ENCODE measurements around the gene MMP2.

Gene MMP2

DNA sequence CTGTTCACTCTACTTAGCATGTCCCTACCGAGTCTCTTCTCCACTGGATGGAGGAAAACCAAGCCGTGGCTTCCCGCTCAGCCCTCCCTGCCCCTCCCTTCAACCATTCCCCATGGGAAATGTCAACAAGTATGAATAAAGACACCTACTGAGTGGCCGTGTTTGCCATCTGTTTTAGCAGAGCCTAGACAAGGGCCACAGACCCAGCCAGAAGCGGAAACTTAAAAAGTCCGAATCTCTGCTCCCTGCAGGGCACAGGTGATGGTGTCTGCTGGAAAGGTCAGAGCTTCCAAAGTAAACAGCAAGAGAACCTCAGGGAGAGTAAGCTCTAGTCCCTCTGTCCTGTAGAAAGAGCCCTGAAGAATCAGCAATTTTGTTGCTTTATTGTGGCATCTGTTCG, 27.1 kb downstream of the MMP2 start:
- TF ChIP-seq POLR2A (IDR thresholded peaks at IDR 0.05; ENCODE audit: low read depth, low read length): no peak
- FAIRE-seq (no peak), DNase-seq (ENCODE audit: insufficient read length, low spot score) (no peak)

DNA sequence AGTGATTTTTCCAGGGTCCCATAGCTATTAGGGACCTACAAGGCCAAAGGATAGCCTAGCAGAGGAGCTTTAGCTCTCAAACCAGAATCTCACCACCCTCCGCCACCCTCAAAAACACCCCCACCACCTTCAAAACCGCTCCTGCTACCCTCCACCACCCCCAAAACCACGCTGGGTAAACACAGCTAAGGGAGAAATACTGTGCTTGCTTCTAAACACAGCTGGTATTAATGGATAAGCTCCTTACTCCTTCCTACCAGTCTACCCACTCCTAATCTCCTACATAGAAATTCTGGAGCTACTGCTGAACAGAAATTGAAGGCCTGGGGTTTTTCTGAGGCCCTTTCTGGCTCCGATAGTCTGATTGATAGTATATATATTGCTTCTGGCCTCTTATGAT, 27.7 kb downstream of the MMP2 start:
- no peak for TF ChIP-seq POLR2A (IDR thresholded peaks at IDR 0.05; ENCODE audit: low read depth, low read length)
- DNase-seq (ENCODE audit: insufficient read length, low spot score) (no peak), FAIRE-seq (no peak)

DNA sequence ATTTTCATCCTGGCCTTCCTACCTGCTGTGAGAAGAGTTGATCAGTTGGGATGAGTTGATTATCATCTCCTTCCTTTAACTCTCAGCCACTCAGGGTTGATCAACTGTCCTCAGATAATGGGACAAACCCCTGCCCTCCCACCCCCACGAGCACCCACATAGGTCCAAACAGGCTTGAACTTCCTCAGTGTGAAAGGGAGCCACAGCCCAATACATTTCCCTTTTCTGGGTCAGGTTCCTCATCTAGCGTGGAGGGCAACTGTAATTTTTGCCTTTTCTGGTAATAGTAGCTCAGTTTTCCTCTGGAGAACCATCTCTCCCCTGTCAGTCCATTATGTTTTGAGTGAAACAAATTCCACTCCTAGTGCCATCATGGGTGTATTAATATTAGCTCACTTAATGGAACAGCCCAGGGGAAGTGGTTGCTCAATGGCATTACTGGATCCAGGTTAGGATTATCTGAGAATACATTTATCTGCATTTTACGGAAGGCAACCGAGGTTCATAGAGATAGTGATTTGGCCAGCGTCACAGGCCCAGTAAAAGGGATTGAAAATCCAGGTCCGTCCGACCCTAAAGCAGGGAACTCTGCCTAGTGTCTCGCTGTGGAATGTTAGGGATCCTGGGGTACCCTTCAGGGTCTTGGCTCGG, 29.4 kb downstream of the MMP2 start:
- DNase-seq (ENCODE audit: insufficient read length, low spot score) (no peak), FAIRE-seq (no peak)
- TF ChIP-seq POLR2A (IDR thresholded peaks at IDR 0.05; ENCODE audit: low read depth, low read length): no peak

DNA sequence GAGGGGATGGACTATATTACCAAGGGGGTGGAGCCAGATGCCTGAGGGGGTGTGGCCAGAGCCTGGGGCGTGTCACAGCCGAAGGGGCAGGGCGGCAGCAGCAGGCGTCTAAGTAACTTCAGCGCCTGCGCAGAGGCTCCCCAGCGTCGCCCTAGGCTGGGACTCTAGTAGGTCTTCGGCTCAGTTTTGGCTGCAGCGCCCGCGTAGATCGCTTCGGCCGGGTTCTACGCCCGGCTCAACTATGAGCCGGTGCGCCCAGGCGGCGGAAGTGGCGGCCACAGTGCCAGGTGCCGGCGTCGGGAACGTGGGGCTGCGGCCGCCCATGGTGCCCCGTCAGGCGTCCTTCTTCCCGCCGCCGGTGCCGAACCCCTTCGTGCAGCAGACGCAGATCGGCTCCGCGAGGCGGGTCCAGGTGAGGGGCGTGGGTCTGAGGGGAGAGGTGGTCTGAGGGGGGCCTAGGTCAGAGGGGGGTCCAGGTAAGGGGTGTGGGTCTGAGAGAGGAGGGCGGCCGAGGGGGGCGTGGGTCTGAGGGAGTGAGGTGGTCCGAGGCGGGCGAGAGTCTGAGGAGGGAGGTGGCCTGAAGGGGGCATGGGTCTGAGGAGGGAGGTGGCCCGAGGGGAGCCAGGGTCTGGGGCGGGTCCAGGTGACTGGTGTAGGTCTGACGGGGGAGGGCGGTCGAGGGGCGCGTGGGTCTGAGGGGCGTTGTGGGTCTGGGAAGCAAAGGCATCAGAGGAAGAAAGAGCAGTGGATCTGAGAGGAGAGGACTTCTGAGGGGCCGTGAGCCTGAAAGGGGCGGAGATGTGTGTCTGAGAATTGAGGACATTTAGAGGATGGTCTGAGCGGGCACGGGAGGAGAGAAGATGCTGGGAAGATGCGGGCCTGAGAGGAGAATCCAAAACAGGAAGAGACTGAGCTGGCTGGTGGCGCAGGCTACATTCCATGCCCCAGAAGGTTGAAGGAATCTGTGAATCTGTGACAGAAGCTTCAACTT, 30.2 kb downstream of the MMP2 start, which contains the start of gene LPCAT2:
TSS of gene LPCAT2 (plus strand) at position 132 of the 991 bp plus-strand sequence. CDS start at position 242, 110 bp downstream.
- FAIRE-seq (peak; percentile 80), DNase-seq (ENCODE audit: insufficient read length, low spot score) (peak; percentile 87)
- peak; percentile 56 for TF ChIP-seq POLR2A (IDR thresholded peaks at IDR 0.05; ENCODE audit: low read depth, low read length)

DNA sequence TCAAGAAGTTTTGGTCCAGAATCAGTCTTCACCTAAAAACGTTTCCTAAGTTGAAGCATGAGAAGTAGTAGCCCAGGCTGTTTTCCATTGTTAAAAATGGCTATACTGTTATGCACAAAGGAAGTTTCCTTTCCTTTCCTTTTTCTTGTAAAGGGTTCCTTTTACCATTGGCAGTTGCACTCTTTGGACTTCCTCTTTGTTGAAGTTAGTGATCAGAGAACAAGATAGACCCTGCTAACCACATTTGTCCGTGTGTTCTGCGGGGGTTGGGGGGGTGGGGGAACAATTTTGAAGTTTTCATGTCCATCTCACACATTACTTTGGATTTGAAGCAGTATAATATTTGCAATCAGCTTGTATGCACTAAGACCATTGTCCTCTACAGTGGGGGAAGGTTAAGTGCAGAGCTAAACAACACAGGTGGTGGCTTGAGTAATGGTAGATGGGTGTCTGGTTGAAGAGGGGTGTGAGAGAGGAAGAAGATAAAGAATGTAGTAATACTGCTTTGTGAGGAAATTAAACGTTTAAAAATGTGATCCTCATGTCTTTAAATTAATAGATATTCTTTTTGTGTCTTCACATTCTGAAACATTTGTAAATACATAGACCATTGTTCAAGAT, 31.3 kb downstream of the MMP2 start:
- FAIRE-seq: no peak
- TF ChIP-seq POLR2A (IDR thresholded peaks at IDR 0.05; ENCODE audit: low read depth, low read length): no peak
- DNase-seq (ENCODE audit: insufficient read length, low spot score): no peak

DNA sequence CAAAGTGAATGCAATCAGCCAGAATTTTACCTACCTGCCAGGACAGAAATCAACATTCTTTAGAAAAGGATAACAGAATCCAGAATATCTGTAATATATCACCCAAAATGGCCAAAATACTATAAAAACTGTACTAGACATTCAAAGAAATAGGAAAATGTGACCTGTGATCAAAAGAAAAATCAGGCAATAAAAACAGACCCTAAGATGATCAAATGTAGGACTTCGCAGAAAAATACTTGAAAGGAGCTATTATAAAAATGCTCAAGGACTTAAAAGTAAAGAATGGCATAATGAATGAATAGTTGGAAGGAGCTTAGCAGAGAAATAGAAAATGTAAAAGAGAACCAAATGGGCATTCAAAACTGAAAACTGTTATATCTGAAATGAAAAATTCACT, 33.9 kb downstream of the MMP2 start:
- no peak for FAIRE-seq
- no peak for DNase-seq (ENCODE audit: insufficient read length, low spot score)
- TF ChIP-seq POLR2A (IDR thresholded peaks at IDR 0.05; ENCODE audit: low read depth, low read length): no peak

DNA sequence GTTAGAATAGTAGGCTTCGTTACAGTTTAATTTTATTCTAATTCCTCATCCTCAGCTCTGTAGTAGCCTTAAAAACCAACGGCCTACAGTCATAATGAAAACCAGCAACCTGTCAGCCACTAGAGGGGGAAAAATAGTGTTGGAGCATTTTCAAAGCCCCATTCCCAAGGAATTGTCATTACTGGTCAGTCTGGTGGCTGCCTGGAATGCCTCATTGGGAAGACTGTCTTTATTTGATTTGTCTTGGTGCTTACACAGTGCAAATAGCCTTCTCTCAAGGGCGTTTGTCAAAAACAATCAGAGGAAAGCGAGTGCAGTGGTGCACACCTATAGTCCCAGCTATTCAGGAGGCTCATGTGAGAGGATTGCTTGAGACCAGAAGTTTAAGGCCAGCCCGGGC, 34.6 kb downstream of the MMP2 start:
- TF ChIP-seq POLR2A (IDR thresholded peaks at IDR 0.05; ENCODE audit: low read depth, low read length): no peak
- no peak for FAIRE-seq
- DNase-seq (ENCODE audit: insufficient read length, low spot score): no peak

DNA sequence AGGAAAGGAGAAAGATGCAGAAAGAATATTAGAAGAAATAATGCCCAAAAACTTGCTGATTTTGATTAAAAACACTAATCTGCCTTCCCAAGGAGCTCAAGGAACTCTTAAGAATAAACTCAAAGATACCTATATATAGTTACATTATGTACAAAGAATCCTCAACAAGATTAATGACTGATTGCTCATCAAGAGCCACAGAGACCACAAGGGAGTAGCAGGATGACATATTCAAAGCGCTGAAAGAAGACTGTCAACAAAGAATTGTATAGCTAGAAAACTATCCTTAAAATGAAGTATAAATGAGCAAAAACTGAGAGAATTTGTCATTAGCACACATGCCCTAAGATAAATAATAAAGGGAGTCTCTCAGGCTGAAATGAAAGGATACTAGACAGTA, 36.1 kb downstream of the MMP2 start:
- DNase-seq (ENCODE audit: insufficient read length, low spot score) (no peak), FAIRE-seq (no peak)
- no peak for TF ChIP-seq POLR2A (IDR thresholded peaks at IDR 0.05; ENCODE audit: low read depth, low read length)

DNA sequence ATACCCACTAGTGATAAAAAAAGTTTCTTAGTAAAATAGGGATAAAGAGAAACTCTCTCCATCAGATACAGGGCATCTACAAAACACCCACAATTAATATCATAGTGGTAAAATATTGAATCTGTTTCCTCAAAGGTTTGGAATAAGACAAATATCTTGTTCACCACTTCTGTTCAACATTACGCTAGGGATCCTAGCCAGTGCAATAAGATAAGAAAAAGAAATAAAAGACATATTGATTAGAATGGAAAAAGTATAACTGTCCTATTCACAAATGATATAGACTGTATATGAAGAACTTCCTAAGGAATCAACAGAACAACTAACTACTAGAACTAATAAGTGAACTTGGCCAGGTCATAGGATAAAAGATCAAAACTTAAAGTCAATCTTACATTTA, 42.8 kb downstream of the MMP2 start:
- DNase-seq (ENCODE audit: insufficient read length, low spot score) (no peak), FAIRE-seq (no peak)
- no peak for TF ChIP-seq POLR2A (IDR thresholded peaks at IDR 0.05; ENCODE audit: low read depth, low read length)

DNA sequence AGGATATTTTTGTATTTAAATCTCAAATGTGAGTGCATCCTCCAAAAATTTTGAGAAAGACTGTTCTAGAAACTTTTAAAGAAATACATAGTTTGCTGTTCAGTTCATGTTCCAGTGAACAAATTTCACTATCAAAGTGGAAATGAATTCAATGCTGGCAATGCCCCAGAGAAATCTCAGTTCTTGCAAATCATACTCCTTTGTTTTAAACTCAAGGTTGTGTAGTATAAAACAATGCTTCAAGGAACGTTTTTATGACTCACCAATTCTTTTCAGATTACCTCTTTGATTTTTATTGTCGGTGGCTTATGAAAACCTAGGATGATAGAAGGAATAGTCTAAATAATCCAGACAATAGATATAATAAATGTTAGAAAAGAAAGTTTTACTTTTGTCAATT, 47.4 kb downstream of the MMP2 start:
- peak; percentile 75 for FAIRE-seq
- DNase-seq (ENCODE audit: insufficient read length, low spot score): no peak
- no peak for TF ChIP-seq POLR2A (IDR thresholded peaks at IDR 0.05; ENCODE audit: low read depth, low read length)

DNA sequence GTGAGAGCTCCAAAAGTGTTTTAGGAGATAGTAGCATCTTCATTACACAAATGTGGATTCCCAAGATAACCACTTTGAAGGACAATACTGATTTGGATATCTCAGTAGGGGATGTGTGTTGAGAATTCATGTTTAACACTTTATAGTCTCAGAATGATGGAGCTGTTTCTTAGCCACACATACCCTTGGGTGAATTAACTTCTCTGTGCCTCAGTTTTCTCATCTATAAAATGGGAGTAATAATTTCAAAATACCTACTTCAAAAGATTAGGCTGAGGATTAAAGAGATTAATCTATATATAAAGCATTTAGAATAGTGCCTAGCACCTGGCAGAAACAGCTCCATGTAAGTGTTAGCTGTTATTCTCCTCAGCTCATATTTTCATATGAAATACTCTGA, 48.9 kb downstream of the MMP2 start:
- FAIRE-seq (no peak), DNase-seq (ENCODE audit: insufficient read length, low spot score) (no peak)
- TF ChIP-seq POLR2A (IDR thresholded peaks at IDR 0.05; ENCODE audit: low read depth, low read length): no peak

DNA sequence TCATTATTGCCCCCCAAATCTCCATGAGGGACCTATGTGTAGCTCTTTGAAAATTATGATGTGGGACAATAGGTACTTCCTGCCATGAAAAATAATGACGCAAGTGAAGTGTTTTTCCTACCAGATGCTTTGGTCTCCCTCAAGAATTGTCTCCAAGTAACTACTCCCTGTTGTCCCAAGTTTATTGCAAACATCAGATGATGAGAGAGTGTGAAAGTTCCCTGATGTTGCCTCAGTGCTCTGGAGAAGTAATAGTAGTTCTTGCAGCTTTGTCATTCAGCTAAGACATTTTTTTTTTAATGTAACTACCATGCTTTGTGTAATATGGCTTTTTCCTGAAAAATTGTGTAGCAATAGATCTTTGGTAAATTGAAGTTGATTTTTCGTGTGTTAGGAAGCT, 50.0 kb downstream of the MMP2 start:
- no peak for TF ChIP-seq POLR2A (IDR thresholded peaks at IDR 0.05; ENCODE audit: low read depth, low read length)
- DNase-seq (ENCODE audit: insufficient read length, low spot score): no peak
- no peak for FAIRE-seq

DNA sequence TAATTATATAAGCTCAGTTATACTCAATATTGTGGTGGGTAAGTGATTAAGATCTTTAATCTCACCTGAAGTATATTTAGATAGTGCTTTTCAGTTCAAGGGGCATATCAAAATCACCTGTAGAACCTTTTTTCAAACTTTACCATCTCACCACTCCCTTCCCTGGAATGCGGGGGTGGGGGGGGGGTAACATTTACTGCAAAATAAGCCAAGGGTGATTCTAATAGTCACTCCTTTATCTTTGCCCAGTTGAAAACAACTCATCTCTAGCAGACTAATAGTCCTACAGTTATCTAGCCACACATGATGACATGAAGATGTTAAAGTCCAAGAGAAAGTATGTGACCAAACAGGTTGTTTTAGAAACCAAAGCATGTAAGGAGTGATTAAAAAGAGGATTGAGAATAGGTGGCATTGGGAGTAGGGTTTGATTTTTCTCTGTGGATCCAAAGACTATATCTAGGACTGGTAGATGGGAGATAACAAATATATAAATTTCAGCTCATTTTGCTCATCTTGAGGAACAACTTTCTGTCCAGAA, 51.4 kb downstream of the MMP2 start:
- FAIRE-seq (no peak), DNase-seq (ENCODE audit: insufficient read length, low spot score) (no peak)
- TF ChIP-seq POLR2A (IDR thresholded peaks at IDR 0.05; ENCODE audit: low read depth, low read length): no peak

DNA sequence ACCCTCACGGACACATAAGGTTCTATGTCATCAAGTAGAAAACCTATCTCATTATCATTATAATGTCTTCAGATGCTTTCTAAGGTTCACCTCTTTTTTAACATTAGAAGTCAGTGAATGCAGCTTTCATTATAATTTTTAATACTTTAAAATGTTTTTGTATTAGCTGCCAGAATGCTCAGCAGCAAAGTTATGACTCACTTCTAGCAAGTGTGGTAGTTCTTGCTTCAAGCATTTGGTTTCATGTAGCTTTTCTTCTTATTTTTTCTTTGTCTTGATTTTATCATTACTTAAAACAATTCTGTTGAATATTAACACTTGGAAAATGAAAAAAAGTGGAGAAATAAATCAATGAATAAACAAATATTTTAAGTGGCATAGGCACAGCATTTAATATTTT, 53.2 kb downstream of the MMP2 start:
- DNase-seq (ENCODE audit: insufficient read length, low spot score) (no peak), FAIRE-seq (no peak)
- no peak for TF ChIP-seq POLR2A (IDR thresholded peaks at IDR 0.05; ENCODE audit: low read depth, low read length)
